NCI-H2227 (cell line): Measurements from ENCODE around the gene PAPPA2.
"Not testable (repeated sequence)": the region's sequence is repeated elsewhere in the genome, so short reads cannot be mapped to it uniquely, and the experiment has no call there.

Source experiments
- DNase-seq: peaks from one replicate; lab custom pipeline; 2025; ENCODE audit not compliant: unreplicated experiment; lab: John Stamatoyannopoulos, UW

Gene PAPPA2

DNA sequence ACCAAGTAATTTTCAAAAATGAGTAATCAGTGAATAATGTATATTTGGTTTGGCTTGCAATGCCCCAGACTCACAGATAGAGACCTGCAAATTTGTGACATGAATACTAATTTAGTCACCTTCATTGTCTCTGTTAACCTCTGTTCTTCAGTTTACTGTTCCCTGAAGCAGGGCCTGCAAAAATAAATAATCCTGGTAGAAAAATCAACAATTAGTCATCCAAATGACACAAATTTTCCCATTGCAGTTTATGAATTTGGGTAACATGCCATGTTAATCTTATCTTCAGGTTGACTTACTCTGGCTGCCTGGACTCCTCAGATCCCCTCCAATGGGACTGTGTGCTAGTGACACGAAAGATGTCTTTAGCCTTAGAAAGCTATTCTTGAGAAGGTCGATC, 289.5 kb downstream of the PAPPA2 start:
- no peak for DNase-seq

DNA sequence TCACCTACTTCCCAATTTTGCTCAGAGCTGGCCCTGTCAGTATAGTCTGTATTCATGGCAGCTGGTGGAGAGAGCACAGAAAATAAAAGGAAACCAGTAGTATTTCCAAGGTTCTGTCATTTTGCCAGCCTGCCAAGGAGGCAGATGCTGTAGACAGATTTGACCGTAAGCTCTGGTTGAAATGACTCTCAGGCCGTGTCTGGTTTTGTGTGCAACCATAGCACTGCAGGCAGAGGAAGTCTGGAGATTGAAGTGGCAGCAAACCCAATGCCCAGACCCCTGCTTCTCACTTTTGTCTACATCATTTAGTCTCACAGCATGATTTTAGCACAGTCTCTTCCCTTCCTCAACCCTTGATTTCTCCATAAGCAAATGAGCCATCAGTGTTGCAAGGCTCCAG, 291.7 kb downstream of the PAPPA2 start:
- no peak for DNase-seq

DNA sequence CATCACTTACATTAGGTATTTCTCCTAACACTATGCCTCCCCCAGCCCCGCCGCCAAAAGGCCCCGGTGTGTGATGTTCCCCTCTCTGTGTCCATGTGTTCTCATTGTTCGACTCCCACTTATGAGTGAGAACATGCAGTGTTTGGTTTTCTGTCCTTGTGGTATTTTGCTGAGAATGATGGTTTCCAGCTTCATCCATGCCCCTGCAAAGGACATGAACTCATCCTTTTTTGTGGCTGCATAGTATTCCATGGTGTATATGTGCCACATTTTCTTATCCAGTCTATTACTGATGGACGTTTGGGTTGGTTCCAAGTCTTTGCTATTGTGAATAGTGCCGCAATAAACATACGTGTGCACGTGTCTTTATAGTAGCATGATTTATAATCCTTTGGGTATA, 293.8 kb downstream of the PAPPA2 start:
- not testable (repeated sequence) for DNase-seq

DNA sequence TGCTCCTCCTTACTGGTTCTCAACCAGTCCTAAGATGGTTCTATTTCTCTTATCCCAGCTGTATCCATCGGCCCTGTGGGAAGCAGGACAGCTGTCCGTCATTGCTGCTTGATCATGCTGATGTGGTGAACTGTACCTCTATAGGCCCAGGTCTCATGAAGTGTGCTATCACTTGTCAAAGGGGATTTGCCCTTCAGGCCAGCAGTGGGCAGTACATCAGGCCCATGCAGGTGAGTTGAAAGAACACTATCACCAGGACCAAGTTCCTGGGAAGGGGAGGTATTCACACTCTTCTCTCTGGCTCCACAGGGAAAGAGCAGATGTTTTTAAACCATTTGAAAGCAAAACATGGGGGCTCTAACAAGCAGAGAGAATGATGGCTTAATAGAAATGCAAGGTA, 302.6 kb downstream of the PAPPA2 start:
- no peak for DNase-seq

DNA sequence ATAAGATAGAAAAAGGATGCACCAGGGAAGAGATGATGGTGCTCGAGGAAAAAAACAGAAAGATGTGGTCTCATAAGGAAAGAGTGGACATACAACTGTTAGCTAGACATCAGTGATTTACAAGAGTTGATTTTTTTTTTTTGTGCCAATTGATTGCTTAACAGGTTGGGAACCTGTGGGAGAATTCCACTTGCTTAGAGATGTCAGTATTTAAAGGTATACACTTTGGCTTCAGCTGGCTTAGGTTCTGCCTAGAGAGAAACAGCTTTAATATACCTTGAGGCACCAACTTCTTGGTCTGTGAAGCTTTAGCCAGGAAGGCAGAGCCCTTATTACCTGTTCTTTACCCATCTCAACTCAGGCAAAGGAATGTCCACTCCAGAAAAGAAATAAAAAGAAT, 303.8 kb downstream of the PAPPA2 start:
- no peak for DNase-seq

DNA sequence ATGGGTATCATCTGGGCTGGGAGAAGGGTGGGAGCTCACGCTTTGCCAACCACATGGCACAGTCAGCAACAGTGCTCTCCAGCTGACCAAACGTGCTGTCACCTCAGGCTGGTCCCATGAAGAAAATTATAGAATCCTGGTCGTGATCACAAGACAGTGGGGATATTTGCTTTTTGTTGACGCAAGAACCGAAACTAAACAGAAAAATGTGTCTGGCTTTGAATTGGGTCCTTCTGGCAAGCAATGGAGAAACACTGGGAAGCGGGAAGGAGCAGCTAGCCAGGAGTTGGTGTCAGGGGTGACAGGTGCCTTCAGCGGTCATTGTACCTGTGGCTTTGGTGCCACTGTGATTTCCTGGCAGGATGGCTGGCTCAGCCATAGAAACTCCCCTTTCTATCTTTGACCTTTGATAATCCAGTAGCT, 304.8 kb downstream of the PAPPA2 start:
- DNase-seq, result no peak

DNA sequence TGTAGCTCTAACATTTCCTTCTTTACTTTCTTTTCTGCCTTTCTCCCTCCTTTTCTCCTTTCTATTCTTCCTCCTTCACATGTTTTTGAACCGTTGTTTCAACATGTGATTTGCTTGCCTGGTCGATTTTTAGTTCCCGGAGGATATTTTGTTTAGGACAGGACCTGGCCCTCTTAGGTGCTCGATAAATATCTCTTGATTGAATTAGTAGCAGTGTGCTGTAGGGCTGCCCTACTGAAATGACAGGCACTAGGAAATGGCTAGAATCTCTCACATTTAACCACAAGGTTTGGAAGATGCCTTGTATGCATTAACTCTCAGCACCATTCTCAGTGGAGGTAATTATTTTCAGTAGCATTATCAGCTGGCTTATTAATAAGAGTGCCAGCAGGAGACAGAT, 305.6 kb downstream of the PAPPA2 start:
- DNase-seq, result no peak

DNA sequence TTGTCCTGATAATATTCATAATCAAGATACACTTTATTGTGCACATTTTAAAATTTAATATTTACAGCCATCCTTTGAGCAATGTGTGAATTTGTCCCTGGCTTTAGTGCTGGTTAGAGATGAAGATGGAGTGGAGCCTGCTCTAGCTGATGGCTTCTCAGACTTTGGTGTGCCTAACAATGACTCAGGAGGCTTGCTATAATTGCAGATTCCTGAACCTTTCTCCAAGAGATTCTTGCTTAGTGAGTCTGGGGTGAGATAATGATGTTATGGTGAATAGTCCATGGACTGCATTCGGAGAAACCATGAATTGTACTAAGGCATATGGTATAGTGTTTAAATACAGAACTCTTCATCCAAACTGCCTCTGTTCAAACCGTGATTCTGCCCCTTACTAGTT, 307.1 kb downstream of the PAPPA2 start:
- no peak for DNase-seq

DNA sequence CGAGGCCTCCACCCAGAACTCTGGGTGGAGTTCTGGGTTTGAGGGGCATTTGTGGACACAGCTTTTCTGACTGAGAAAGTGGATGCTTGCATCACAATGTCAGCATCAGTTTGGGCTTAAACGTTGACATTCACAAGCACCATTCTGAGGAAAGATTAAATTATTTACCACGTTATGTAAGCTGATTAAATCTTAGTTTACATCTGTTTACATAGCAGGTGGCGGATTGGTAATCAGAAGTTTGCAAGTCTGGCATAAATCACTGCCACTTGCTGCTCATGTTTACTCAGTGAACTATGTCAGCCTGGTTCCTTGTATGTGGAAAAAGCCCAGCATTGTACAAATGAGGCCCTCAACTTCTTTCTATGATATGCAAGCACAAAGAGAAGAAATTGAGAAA, 310.1 kb downstream of the PAPPA2 start:
- DNase-seq, result no peak

DNA sequence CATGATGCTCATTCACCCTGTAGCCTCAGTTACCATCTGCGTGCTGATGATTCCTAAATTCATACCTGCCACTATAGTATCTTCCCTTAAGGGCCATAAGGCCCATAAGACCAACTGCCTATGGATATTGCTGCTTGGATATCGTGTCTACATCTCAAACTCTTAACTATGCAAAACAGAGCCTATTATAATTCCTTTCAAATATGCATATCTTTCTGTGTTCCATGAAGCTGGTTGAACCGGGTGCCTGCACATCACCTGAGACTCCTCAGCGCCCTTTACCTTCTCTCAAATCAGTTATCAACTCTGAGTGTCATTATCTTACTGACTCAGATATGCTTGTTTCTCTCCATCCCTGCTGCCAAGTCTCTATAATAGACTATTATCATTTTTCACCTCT, 311.2 kb downstream of the PAPPA2 start:
- no peak for DNase-seq

DNA sequence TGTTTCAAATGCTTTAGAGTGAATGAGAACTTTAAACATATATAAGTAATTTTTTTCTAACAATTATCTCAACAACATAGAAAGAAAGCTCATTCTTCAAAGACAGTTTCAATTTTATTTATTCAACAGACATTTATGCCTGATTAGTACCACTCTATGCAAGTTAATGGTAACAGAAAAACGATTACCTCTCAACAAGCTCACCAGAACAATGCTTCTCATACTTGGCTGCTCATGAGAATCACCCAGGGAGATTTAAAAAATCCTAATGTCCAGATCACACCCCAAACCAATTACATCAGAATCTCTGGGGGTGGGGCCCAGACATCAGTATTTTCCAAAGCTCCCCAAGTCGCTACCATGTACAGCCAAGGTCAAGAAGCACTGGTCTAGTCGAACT, 312.4 kb downstream of the PAPPA2 start:
- no peak for DNase-seq

DNA sequence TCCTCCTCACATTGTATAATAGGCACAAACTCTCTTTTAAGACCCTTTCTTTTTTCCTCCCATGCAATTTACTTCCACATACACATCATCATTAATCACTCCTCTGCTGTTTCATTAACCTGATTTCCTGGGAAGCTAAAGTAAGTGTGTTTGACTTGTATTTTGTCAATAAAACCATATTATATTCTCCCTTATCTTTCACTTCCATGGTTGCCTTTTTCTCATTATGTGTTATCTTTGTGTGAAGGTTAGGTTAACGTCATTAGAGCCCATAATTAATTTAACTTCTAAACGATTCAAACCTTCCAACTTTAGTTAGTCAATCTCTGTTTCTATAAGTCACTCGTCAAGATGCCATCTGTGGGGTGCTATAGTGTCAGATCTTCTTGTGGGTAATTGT, 313.0 kb downstream of the PAPPA2 start:
- DNase-seq, result no peak

DNA sequence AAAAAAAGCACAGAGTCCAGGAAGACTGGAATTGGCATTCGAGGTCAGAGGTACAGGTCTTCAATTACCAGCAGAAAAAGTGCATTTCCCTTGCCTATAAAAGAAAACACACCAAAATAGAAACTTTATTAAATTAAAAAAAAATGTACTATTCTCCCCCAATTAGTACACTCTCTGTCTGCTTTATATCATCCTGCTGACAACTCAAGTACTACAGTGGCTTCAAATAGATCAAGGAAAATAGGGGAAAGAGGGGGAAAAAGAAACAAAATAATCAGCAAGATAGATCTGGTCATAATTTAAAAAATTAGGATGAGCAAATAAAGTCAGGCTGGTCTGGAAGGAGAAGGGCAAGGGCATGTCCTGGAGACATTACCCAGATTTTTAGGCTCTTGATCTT, 315.1 kb downstream of the PAPPA2 start:
- no peak for DNase-seq

DNA sequence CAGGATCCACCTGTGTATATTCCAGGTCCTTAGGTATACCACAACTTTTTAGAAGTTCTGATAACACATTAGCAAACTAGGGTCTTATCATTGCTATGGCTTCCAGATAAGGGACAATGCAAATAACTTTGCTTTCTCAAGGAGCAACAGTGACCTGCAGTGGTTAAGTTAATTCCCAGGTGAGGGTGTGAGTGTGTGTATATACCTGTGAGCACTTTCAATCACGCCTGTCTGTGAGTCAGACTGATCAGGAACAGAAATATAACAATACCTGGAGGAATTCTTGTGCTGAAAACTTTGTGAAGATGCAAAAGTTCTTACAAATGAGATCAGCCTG, 317.0 kb downstream of the PAPPA2 start:
- DNase-seq, result no peak

DNA sequence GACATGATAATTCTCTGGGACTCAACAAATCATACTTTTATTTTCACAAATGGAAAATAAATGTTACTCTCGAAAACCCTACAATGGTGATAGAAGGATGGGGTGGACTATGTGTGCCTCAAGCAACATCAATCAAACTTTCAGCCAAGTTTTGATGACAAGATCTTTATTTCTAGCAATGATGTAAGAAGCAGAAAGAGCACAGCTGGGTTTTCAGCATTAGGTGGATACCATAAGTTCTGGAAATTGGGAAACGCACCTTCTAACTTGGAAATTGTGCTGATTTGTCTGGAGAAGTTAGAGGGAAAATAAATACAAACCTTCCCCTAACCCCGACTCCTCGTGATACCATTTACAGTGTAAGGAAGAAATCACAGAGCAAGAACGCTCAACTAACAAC, 320.3 kb downstream of the PAPPA2 start:
- DNase-seq, result no peak

DNA sequence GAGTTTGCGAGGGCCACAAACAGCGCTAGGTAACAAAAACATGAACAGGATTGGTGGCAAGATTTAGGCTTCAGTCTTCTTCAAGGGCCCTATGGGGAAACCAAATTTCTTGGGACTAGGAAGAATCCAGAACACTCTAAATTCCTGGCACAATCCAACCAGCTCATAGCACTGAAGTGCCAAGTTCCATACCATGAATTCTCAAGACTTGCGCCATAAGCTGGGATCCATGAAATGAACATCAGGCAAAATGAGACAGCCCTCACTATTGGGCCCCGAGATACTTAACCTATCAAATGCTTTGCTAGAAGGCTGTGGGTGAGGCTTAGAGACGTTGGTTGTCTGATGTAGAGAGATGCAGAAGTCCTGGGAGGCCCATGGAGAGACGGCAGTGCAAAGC, 322.1 kb downstream of the PAPPA2 start:
- DNase-seq, result no peak

DNA sequence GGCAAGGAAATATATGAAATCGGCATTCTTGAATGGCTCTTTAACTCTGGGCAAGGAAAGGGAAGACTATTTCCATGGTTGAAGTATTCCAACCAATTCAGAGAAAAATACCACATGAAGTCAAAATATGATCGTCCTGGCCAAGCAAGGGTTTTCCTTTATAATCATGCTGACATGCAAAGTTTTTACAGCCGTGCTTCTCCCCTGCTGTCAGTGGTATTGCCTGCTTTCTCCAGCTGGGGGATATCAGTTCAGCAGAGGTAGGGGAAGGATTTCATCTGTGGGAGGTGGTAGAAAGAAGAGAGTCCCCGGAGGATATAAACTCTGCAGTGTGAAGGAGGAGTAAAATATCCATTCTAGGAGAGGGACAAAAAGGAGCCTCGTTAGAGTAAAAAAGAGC, 322.8 kb downstream of the PAPPA2 start:
- no peak for DNase-seq

DNA sequence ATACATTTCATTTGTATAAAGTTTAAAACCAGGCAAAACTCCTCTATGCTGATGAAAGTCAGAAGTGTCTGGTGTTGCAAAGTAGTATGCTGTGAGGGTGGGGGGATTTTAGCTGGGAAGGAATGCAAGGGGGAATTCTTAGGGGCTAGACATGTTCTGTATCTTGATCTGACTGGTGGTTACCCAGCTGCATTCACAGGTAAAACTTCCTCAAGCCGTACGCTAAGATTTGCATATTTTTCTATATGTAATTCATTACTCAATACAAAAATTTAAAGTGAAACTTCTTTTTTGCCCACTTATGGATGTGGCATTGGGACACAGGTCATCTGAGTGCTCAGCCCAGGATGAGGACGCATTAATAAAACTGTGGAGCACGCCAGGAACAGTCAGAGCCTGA, 323.3 kb downstream of the PAPPA2 start:
- no peak for DNase-seq

DNA sequence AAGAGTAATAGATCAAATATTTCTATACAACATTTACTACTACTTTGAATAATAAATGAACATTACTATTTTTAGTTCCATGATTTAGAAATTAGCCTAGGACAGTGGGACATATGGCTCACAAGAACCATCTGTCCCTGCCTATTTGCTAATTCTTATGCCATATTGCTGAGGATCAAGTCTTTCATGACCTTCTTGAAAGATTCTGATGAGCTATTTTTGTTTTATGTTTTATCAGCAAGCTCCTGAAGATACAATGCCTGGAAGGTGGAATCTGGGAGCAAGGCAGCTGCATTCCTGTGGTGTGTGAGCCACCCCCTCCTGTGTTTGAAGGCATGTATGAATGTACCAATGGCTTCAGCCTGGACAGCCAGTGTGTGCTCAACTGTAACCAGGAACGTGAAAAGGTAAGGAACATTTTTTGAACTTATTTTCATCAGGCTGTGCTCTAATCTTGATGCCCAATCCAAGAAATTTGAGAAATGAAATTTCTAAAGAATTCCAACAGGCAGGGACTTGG, 326.7 kb downstream of the PAPPA2 start:
- no peak for DNase-seq

DNA sequence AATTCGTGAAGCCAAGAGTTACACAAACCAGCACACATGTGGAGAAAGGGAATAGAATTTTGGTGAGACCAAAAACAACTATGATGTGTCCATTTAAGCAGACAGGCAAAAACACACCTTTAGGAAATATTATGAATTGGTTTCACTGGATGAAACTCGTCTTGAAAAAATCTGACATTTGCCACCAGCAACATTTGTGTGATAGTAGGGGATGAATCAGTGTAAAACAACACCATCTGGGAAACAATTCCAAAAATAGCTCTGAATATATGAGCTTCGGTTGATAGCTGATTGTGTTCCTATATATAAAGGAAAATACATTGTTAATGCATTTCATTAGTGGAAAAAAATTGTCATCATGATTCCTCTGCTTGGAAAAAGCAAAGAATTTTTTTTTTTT, 327.8 kb downstream of the PAPPA2 start:
- no peak for DNase-seq

DNA sequence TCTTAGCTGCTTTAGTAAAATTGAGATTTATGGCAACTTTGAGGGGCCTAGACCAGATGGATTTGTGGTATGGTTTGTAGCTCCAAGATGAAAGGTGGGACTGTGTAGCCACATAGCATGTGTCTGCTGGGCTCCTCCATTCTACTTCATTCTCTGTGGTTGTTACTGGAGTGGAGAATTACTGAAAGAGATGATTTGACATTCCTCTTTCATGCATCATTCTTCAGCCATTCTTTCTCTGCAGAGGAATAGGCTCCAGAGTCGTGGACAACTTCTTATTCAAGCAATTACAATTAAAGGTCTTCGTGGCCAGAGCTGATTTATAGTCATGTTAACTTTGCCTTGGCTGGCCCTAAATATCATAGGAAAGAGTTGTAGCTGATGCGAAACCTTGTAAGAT, 328.9 kb downstream of the PAPPA2 start:
- no peak for DNase-seq

DNA sequence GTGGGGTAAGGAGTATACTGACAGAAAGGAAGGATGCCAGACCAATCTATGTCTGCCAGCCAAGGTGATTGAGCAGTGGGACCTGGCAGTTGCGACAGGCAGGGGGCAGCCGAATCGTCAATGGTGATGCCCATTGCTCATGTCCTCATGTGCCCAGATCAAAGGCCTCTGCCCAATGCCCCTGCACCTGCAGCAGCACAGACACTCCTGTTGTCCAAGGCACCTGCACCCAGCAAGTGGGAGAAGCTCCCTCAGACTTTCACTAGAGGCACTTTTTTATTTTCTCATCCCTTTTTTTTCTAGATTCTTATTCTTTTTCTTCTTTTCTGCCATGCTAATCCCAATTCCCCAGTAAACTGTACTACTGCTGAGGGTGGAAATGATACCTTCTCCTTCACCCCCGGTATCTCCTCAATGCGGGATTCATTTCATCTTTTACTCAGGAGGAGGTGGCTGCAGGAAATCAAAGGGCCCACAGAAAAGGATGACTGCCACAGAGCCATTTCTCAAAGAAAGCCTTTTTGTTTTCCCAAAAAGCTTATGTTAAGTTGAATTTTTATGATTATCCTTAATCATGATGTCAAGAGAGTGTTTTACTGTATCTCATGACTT, 332.0 kb downstream of the PAPPA2 start:
- no peak for DNase-seq

DNA sequence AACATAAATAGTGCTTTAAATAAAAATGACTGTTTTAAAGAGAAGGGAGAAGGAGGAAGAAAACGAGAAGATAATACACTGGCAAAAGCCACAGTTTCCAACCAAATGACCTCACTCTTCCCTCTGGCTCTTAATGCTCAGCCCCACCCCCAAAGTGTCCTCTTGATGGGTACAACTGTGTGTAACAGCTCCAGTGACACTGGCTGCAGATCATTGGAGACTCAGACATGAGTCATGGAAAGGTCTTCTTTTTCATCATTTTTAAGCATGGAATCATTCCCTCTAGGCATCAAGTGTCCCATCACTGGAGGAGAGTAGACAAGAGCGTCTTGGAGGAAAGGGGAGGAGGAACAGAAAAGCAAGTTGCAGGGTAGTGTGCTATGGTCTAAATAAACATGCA, 333.0 kb downstream of the PAPPA2 start:
- DNase-seq, result no peak

DNA sequence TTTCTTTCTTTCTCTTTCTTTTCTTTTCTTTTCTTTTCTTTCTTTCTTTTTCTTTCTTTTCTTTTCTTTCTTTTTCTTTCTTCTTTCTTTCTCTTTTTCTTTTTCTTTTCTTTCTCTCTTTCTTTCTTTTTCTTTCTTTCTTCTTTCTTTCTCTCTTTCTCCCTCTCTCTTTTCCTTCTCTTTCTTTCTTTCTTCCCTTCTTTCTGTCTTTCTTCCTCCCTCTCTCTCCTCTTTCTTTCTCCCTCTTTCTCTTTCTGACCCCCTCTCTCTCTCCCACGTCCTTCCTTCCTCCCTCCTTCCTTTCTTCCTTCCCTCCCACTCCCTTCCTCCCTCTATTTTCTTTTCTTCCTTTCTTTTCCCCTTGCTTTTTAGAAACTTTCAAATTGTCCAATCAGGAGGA, 333.6 kb downstream of the PAPPA2 start:
- no peak for DNase-seq
